Heart right ventricle (tissue), 16 donors: ENCODE data around the gene CDKN2AIPNL. TPM values are rescaled to one million over a fixed set of nuclear protein-coding genes. Genes with fewer than 3 reads are reported as not detected.

Source experiments
- ATAC-seq, 8 donors: fragments of 200-7000 bp; cut with Tn5 transposase; one replicate each; pipeline ENCODE4 v1.9.1; 2020; ENCODE audit warnings: mild to moderate bottlenecking in 8 of 8, moderate library complexity in 8 of 8, moderate number of reproducible peaks in 1 of 8
- DNase-seq, 2 donors: peaks; one replicate each; pipeline ENCODE4 v3.0.0-alpha.2; 2020
- H3K27ac ChIP-seq, 10 donors: fragments of 200-600 bp; sonication (generic) in 2 of 10; one replicate each; pipeline versions ENCODE4 v1.5.0 to v1.8.0; 2020 to 2022; ENCODE audit warnings: mild to moderate bottlenecking in 3 of 10
- H3K27me3 ChIP-seq, 7 donors: fragments of 200-600 bp; one replicate each; pipeline ENCODE4 v1.8.0; 2021 to 2022; ENCODE audit warnings: mild to moderate bottlenecking in 2 of 7
- H3K36me3 ChIP-seq, 9 donors: fragments of 200-600 bp; sonication (generic) in 1 of 9; one replicate each; pipeline versions ENCODE4 v1.5.0 to v1.8.0; 2020 to 2022; ENCODE audit warnings: mild to moderate bottlenecking in 2 of 9
- H3K4me1 ChIP-seq, 9 donors: fragments of 200-600 bp; sonication (generic) in 1 of 9; one replicate each; pipeline versions ENCODE4 v1.5.0 to v1.8.0; 2020 to 2022; ENCODE audit warnings: mild to moderate bottlenecking in 4 of 9
- H3K4me3 ChIP-seq, 10 donors: fragments of 200-600 bp; sonication (generic) in 2 of 10; one replicate each; pipeline versions ENCODE4 v1.5.0 to v1.8.0; 2020 to 2022; ENCODE audit warnings: mild to moderate bottlenecking in 7 of 10, moderate library complexity in 2 of 10
- H3K9me3 ChIP-seq, 11 donors: fragments of 200-600 bp in 10 of 11; sonication (generic) in 2 of 11; one replicate each; pipeline versions ENCODE4 v1.5.0 to v1.8.0; 2013 to 2022; ENCODE audit warnings: mild to moderate bottlenecking in 2 of 11, control low read depth in 1 of 11, moderate library complexity in 1 of 11
- whole genome bisulfite sequencing, 2 donors: extraction: QIAGEN DNeasy Blood & Tissue Kit; methylation state at CpG; one replicate each; pipeline ENCODE4 v1.1.7; 2013; ENCODE audit warnings: inconsistent platforms in 1 of 2; 5-methylcytosine and 5-hydroxymethylcytosine counted together
- intact Hi-C, 10 donors: fragments of 100-400 bp; cut with DNase I; formaldehyde crosslinking; loops; one replicate each; pipeline versions ENCODE4 v1.11.1 to v1.14.2; 2022
- polyA plus RNA-seq, 2 donors: library from polyadenylated mRNA; stranded (reverse); fragments of 200-250 nt; gene quantifications; one replicate each; pipeline ENCODE4 v1.2.3, GENCODE V29; 2013
- total RNA-seq, 10 donors: library from RNA; stranded (reverse); fragmentation: NEBNext Ultra II Directional in 3 of 10; extraction: Animal tissue kit (Norgen Biotek cat#: 25700) in 3 of 10; gene quantifications; one replicate each; pipeline versions ENCODE4 v1.2.1 to v1.2.4, GENCODE V29; 2021 to 2023
- TF ChIP-seq, protein P1 (sequence below), 9 donors: fragments of 200-600 bp; sonication (generic) in 2 of 9; IDR thresholded peaks; one replicate each; pipeline versions ENCODE4 v1.5.0 to v1.8.0; 2021 to 2022; ENCODE audit warnings: antibody characterized with exemption in 9 of 9, mild to moderate bottlenecking in 5 of 9, moderate library complexity in 1 of 9
- donor health status: Arrhythmogenic right ventricular cardiomyopathy.
- donor health status: ischemic (EF 13 %, LVEDD 7.1; RV severe dilation, severe dysfunction).
- donor health status: healthy with polysubstance abuse.
- donor health status: DM: no; HTN: yes; CAD: no.
- donor health status: DM: no; HTN: no; CAD: no.
- donor health status: ischemic (EF 25% LVEDD 6.9; RV normal size, moderate dysfunction).
- donor health status: ischemic (EF 25% LVEDD 5.7; RV mildly dilated, moderate dysfunction).
- donor health status: healthy.
- donor health status: DM: yes; HTN: yes; CAD: no.
- donor health status: Ischemic cardiomyopathy.
- donor health status: ischemic (EF 35%, LVEDD 5.7; RV mildly dilated, moderate dysfunction).
- donor health status: nonischemic (EF 11% LVEDD 7.7; RV severe dilation, severe dysfunction).
- donor health status: DM: yes; HTN: yes; CAD: no.
- donor health status: PGD.
- donor health status: ischemic (EF 29% LVEDD 5.4; RV normal size, mild dysfunction).
- donor health status: nonischemic (EF 23%, LVEDD 6.1; RV moderate dilation, normal function).

CDKN2AIPNL gene
- total and polyA plus RNA-seq, 12 donors: 29.1 to 87.6 (median 37.3) TPM

DNA sequence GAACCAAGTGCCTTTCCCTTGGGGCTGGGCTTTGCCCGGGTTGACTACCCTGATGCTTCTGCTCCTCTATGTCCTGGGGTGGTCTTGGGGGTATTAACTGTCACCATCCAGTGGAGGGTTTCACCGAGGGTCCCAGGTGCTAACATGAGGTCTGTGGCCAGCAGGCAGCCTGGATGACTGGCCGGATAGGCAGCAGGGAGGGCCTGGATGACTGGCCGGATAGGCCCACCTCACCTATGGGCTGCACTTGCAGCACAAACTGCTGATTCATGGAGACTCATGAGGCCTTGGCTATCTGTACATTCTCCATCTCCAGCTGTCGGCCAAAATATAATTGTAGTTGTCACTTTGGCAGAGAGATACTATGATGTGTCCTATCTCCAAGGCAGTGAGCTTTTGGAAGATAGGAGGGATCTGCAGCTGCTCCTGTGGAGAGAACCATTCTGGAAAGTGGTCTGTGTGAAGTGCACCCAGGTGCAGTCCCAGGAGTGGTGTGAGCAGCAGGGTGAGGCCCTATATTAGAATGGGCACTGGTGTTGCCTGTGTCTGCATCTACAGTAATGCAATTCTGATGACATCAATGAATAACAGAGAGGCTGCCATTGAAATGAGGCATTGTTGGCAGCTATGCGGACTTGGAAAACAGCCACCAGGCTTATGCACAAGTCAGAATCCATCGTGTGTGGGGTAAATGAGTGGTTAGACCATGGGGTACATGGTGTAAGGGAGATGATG, 26.3 kb upstream of the CDKN2AIPNL start:
- intact Hi-C loops: loop anchor here in 3 of 10 donors (2.0 kb wide), 3 partner anchors 25 to 87 kb away; partner anchors contain the start of gene JADE2 (in 1 of the 3)
- H3K4me1 ChIP-seq: peaks cover 25 to 41% (median 38%) of the 10 kb centered on the region in 9 donors
- no peak for DNase-seq
- no peaks in the 10 kb centered on the region for H3K36me3 ChIP-seq
- peak overlapping the region; percentile 61 to 91 (median 80) for H3K27ac ChIP-seq
- H3K9me3 ChIP-seq: no peaks in the 10 kb centered on the region
- TF ChIP-seq, protein P1, sequence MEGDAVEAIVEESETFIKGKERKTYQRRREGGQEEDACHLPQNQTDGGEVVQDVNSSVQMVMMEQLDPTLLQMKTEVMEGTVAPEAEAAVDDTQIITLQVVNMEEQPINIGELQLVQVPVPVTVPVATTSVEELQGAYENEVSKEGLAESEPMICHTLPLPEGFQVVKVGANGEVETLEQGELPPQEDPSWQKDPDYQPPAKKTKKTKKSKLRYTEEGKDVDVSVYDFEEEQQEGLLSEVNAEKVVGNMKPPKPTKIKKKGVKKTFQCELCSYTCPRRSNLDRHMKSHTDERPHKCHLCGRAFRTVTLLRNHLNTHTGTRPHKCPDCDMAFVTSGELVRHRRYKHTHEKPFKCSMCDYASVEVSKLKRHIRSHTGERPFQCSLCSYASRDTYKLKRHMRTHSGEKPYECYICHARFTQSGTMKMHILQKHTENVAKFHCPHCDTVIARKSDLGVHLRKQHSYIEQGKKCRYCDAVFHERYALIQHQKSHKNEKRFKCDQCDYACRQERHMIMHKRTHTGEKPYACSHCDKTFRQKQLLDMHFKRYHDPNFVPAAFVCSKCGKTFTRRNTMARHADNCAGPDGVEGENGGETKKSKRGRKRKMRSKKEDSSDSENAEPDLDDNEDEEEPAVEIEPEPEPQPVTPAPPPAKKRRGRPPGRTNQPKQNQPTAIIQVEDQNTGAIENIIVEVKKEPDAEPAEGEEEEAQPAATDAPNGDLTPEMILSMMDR (IDR thresholded peaks at IDR 0.05): no peak
- no peak overlapping the region for H3K4me3 ChIP-seq
- H3K27me3 ChIP-seq: no peaks in the 10 kb centered on the region
- WGBS, 2 donors: 62 to 68% methylated on average over 7 of the region's 7 CpGs
- peak in 5 of 8 donors; percentile 1 to 50 (median 14) for ATAC-seq

DNA sequence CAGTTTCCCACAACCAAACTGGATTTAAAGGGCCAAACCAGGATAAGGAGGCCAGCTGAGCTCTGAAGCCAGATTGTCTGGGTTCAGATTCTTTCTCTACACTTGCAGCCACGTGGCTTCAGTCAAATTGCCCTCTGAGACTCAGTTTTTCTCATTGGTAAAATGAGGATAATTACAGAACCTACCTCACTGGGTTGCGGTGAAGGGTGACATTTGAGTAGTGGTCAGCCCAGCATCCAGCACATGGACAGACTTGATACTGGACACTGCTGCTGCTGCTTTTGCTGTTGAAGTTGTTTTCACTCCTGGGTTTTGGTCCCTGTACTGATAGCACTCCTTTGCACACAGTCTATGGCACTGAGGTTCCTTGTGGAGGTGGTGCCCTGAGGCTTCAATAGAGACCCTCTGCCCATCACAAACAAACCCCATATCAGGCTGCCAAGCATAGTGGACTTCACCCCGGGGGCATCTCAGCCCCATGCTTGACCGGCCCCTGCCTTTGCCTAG, 25.7 kb upstream of the CDKN2AIPNL start:
- TF ChIP-seq, protein P1 (IDR thresholded peaks at IDR 0.05): no peak
- Histone ChIP-seq H3K36me3 (no peaks in the 10 kb centered on the region), H3K27ac (peak overlapping the region; percentile 65 to 91 (median 80)), H3K27me3 (no peaks in the 10 kb centered on the region), H3K4me3 (peak overlapping the region in 1 of 10 donors; percentile 24), H3K4me1 (peaks cover 25 to 41% (median 38%) of the 10 kb centered on the region in 9 donors), H3K9me3 (no peaks in the 10 kb centered on the region)
- peak in 1 of 8 donors; percentile 1 for ATAC-seq
- 91 to 94% methylated on average over 4 of the region's 4 CpGs for WGBS, 2 donors
- intact Hi-C loops: loop anchor here in 2 of 10 donors (2.0 kb wide), 3 partner anchors 25 to 87 kb away; partner anchors contain the start of gene JADE2 (in 1 of the 2)
- DNase-seq: no peak

DNA sequence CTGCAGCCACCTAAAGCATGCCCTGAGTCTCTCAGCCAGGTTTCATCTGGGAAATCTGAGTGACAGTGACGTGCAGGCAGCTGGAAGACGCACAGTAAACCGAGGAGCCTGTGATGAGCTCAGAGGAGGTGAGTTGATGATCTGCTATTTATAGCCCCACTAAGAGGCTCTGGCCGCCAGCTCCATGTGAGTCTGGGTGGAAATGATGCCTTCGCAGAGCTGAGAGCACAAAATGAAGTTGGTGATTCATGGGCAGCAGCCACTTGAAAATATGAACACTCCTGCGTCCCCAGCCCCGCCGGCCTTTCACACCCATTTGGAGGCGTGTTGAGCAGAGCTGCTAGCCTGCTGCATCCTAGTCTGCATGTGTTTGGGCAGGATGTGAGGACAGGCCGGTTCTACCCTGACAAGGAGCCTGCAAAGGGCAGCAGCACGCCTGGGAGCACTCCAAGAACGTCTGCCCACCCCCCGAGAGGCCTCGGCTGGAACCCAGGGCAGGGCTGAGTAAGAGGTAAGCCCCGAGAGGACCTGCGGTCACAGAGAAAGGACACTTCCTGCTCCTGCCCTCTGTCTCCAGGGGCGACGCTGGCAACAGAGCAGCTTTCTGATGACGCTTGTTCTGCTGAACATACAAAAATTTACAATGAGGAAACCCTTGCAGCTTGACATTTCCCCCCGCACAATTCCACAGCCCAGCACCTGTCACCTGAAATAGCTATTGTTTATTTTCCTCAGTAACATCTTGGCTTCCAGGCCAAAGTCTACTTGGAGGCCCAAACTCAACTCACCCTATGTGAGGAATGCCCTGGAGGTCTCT, 25.1 kb upstream of the CDKN2AIPNL start:
- TF ChIP-seq, protein P1 (IDR thresholded peaks at IDR 0.05): no peak
- intact Hi-C loops: loop anchor here in 2 of 10 donors (2.0 kb wide), 3 partner anchors 24 to 88 kb away; partner anchors contain the start of gene JADE2 (in 1 of the 2)
- no peaks in the 10 kb centered on the region for H3K36me3 ChIP-seq
- H3K27ac ChIP-seq: peak overlapping the region; percentile 65 to 91 (median 80)
- DNase-seq (peak; percentile 52 to 70), ATAC-seq (peak; percentile 51 to 89 (median 81))
- peaks cover 25 to 41% (median 38%) of the 10 kb centered on the region in 9 donors for H3K4me1 ChIP-seq
- H3K27me3 ChIP-seq: no peaks in the 10 kb centered on the region
- no peaks in the 10 kb centered on the region for H3K9me3 ChIP-seq
- 14 to 17% methylated on average over 20 of the region's 20 CpGs for WGBS, 2 donors
- H3K4me3 ChIP-seq: peak overlapping the region in 3 of 10 donors; percentile 20 to 24 (median 23)

DNA sequence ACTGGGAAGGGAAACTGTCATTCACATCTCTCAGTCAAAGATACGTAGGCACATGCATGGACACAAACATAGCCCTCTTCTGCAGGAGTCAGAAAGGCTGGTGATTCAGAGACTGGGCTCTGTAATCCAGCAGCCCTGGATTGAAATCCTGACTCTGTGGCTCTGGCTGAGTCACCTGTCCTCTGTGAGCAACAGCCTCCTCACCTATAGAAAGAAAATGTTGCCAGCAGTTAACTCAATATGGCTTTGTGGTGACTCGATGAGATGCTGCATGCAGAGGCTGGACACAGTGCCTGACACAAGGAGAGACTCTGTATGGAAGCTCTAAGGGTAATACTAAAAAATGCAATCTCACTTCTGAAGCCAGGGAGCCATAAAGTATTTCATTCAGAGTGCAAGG, 23.9 kb upstream of the CDKN2AIPNL start:
- Histone ChIP-seq H3K4me1 (peaks cover 25 to 41% (median 38%) of the 10 kb centered on the region in 9 donors), H3K9me3 (no peaks in the 10 kb centered on the region), H3K4me3 (no peak overlapping the region), H3K27ac (peak overlapping the region in 4 of 10 donors; percentile 73 to 89 (median 82)), H3K36me3 (no peaks in the 10 kb centered on the region), H3K27me3 (no peaks in the 10 kb centered on the region)
- ATAC-seq: no peak
- WGBS, 2 donors: 67 to 84% methylated on average over 2 of the region's 2 CpGs
- intact Hi-C loops: no loop called here
- TF ChIP-seq, protein P1 (IDR thresholded peaks at IDR 0.05): no peak
- DNase-seq: no peak
